Body of pancreas (tissue), 4 donors: ENCODE data around the gene RGS14.

Experiments used
- CTCF ChIP-seq, 7 experiments: fragments of 450-650 bp in 4 of 7; fragments of 200-600 bp in 3 of 7; sonication (generic) in 3 of 7; IDR thresholded peaks; one replicate each; pipeline ENCODE4 v1.5.1; 2016 to 2019; ENCODE audit warnings: antibody characterized with exemption in 7 of 7
- POLR2A ChIP-seq, 3 donors: fragments of 450-650 bp; IDR thresholded peaks; one replicate each; pipeline ENCODE4 v1.6.1; 2016; ENCODE audit warnings: antibody characterized with exemption in 3 of 3, mild to moderate bottlenecking in 2 of 3

GRCh38 chr5:177309351-177310191, 48.2 kb upstream of the RGS14 start:
- TF ChIP-seq CTCF (IDR thresholded peaks at IDR 0.05) (peak in 6 of 7 experiments; percentile 50 to 73 (median 62)), POLR2A (IDR thresholded peaks at IDR 0.05) (no peak)
